Measurements from ENCODE around the gene VSTM2B. TPM values are rescaled to one million over a fixed set of nuclear protein-coding genes. Genes with fewer than 3 reads are reported as not detected.
"Not testable (repeated sequence)": the region's sequence is repeated elsewhere in the genome, so short reads cannot be mapped to it uniquely, and the experiment has no call there.

VSTM2B gene
- total RNA-seq, 1 donor from 2014 or later, result not detected

GRCh38 chr19:29530540-29531457, 5.0 kb downstream of the VSTM2B start:
- no peak for DNase-seq (ENCODE audit: low read depth in 2 of 2)

- no peak for DNase-seq (ENCODE audit: low read depth in 2 of 2)
Observed at GRCh38 chr19:29531458-29532025, 5.7 kb downstream of the VSTM2B start.

- DNase-seq (ENCODE audit: low read depth in 2 of 2), result no peak
Observed at GRCh38 chr19:29532097-29532496, 6.3 kb downstream of the VSTM2B start.

- no peak for DNase-seq (ENCODE audit: low read depth in 2 of 2)
Observed at GRCh38 chr19:29532956-29533355, 7.2 kb downstream of the VSTM2B start.

- DNase-seq (ENCODE audit: low read depth in 2 of 2), result no peak
Observed at GRCh38 chr19:29533578-29534544, 8.1 kb downstream of the VSTM2B start.

GRCh38 chr19:29535214-29535831, 9.5 kb downstream of the VSTM2B start:
- DNase-seq (ENCODE audit: low read depth in 2 of 2), result no peak

GRCh38 chr19:29535984-29536508, 10.3 kb downstream of the VSTM2B start:
- no peak for DNase-seq (ENCODE audit: low read depth in 2 of 2)

GRCh38 chr19:29537181-29537580, 11.4 kb downstream of the VSTM2B start:
- no peak for DNase-seq (ENCODE audit: low read depth in 2 of 2)

- DNase-seq (ENCODE audit: low read depth in 2 of 2), result no peak
Observed at GRCh38 chr19:29537601-29538000, 11.8 kb downstream of the VSTM2B start.

- no peak for DNase-seq (ENCODE audit: low read depth in 2 of 2)
Observed at GRCh38 chr19:29538146-29538545, 12.4 kb downstream of the VSTM2B start.

- no peak for DNase-seq (ENCODE audit: low read depth in 2 of 2)
Observed at GRCh38 chr19:29538651-29539050, 12.9 kb downstream of the VSTM2B start.

GRCh38 chr19:29539131-29539530, 13.3 kb downstream of the VSTM2B start:
- DNase-seq (ENCODE audit: low read depth in 2 of 2), result no peak

GRCh38 chr19:29539670-29540069, 13.9 kb downstream of the VSTM2B start:
- no peak for DNase-seq (ENCODE audit: low read depth in 2 of 2)

GRCh38 chr19:29540114-29540513, 14.3 kb downstream of the VSTM2B start:
- DNase-seq (ENCODE audit: low read depth in 2 of 2), result no peak

- DNase-seq (ENCODE audit: low read depth in 2 of 2), result no peak
Observed at GRCh38 chr19:29541473-29542253, 15.9 kb downstream of the VSTM2B start.

- DNase-seq (ENCODE audit: low read depth in 2 of 2), result no peak
Observed at GRCh38 chr19:29542327-29542726, 16.5 kb downstream of the VSTM2B start.

GRCh38 chr19:29542776-29543175, 17.0 kb downstream of the VSTM2B start:
- DNase-seq (ENCODE audit: low read depth in 2 of 2), result no peak

GRCh38 chr19:29543381-29543780, 17.6 kb downstream of the VSTM2B start:
- no peak for DNase-seq (ENCODE audit: low read depth in 2 of 2)

- DNase-seq (ENCODE audit: low read depth in 2 of 2), result no peak
Observed at GRCh38 chr19:29544656-29545360, 19.0 kb downstream of the VSTM2B start.

GRCh38 chr19:29545447-29545846, 19.7 kb downstream of the VSTM2B start:
- not testable (repeated sequence) for DNase-seq (ENCODE audit: low read depth in 2 of 2)
